Progenitor cell of endocrine pancreas (in vitro differentiated cells): ENCODE data around the gene CD247. TPM values are rescaled to one million over a fixed set of nuclear protein-coding genes. Genes with fewer than 3 reads are reported as not detected.

Experiments used
- DNase-seq: peaks from one replicate; pipeline ENCODE4 v3.0.0; 2021; ENCODE audit warnings: low spot score; ENCODE audit not compliant: unreplicated experiment
- H3K27ac Mint-ChIP-seq: 2 replicates; pipeline ENCODE4 v1.8.0; 2021; ENCODE audit warnings: mild to moderate bottlenecking, moderate library complexity, mixed read lengths
- H3K27me3 Mint-ChIP-seq: 2 replicates; pipeline ENCODE4 v1.8.0; 2021; ENCODE audit warnings: mixed read lengths
- H3K36me3 Mint-ChIP-seq: 2 replicates; pipeline ENCODE4 v1.8.0; 2022; ENCODE audit warnings: mixed read lengths; ENCODE audit not compliant: insufficient read depth
- H3K4me1 Mint-ChIP-seq: 2 replicates; pipeline ENCODE4 v1.8.0; 2021; ENCODE audit warnings: low read depth, mixed read lengths
- H3K4me3 Mint-ChIP-seq: 2 replicates; pipeline ENCODE4 v1.8.0; 2021; ENCODE audit warnings: low read depth, mild to moderate bottlenecking, moderate library complexity, mixed read lengths
- H3K9me3 Mint-ChIP-seq: 2 replicates; pipeline ENCODE4 v1.8.0; 2021; ENCODE audit warnings: low read depth, mixed read lengths
- CTCF ChIP-seq: fragments of 200-600 bp; sonication (generic); IDR thresholded peaks from one replicate; pipeline ENCODE4 v1.5.0; 2021; ENCODE audit warnings: antibody characterized with exemption, mild to moderate bottlenecking; ENCODE audit not compliant: unreplicated experiment
- total RNA-seq: library from RNA; stranded (reverse); gene quantifications from 2 replicates; pipeline ENCODE4 v1.2.1, GENCODE V29; 2021

CD247 gene
- total RNA-seq, 1 donor from 2014 or later = not detected

- Mint-ChIP-seq H3K9me3 (no peaks in the 10 kb centered on the region), H3K27me3 (peaks cover 13% of the 10 kb centered on the region), H3K4me1 (peaks cover 17% of the 10 kb centered on the region), H3K27ac (no peak overlapping the region), H3K36me3 (no peaks in the 10 kb centered on the region), H3K4me3 (no peak overlapping the region)
- no peak for TF ChIP-seq CTCF
- DNase-seq = no peak
These were observed 33.4 kb downstream of the CD247 start for GRCh38 chr1:167484726-167485502.

- H3K4me3 Mint-ChIP-seq = no peak overlapping the region
- no peak overlapping the region for H3K27ac Mint-ChIP-seq
- peaks cover 15% of the 10 kb centered on the region for H3K4me1 Mint-ChIP-seq
- H3K27me3 Mint-ChIP-seq = peaks cover 16% of the 10 kb centered on the region
- no peak for DNase-seq
- H3K36me3 Mint-ChIP-seq = no peaks in the 10 kb centered on the region
- TF ChIP-seq CTCF = no peak
- no peaks in the 10 kb centered on the region for H3K9me3 Mint-ChIP-seq
These were observed 34.5 kb downstream of the CD247 start for GRCh38 chr1:167483790-167484189.

GRCh38 chr1:167482184-167482583 lies 36.1 kb downstream of the CD247 start:
- no peaks in the 10 kb centered on the region for H3K9me3 Mint-ChIP-seq
- peaks cover 12% of the 10 kb centered on the region for H3K4me1 Mint-ChIP-seq
- H3K36me3 Mint-ChIP-seq = no peaks in the 10 kb centered on the region
- H3K27me3 Mint-ChIP-seq = peaks cover 14% of the 10 kb centered on the region
- no peak overlapping the region for H3K4me3 Mint-ChIP-seq
- no peak overlapping the region for H3K27ac Mint-ChIP-seq
- no peak for DNase-seq
- TF ChIP-seq CTCF = no peak

- no peaks in the 10 kb centered on the region for H3K4me1 Mint-ChIP-seq
- no peak for DNase-seq
- H3K27me3 Mint-ChIP-seq = peaks cover 7% of the 10 kb centered on the region
These were observed 38.9 kb downstream of the CD247 start for GRCh38 chr1:167479331-167479979.

GRCh38 chr1:167477986-167478385 lies 40.3 kb downstream of the CD247 start:
- Mint-ChIP-seq H3K27ac (no peak overlapping the region), H3K9me3 (no peaks in the 10 kb centered on the region), H3K36me3 (no peaks in the 10 kb centered on the region), H3K27me3 (peaks cover 12% of the 10 kb centered on the region), H3K4me1 (peaks cover 2% of the 10 kb centered on the region), H3K4me3 (no peak overlapping the region)
- no peak for DNase-seq
- no peak for TF ChIP-seq CTCF

More at GRCh38 chr1:167479331-167479979, 38.9 kb downstream of the CD247 start:
- H3K4me3 Mint-ChIP-seq = no peak overlapping the region
- no peaks in the 10 kb centered on the region for H3K36me3 Mint-ChIP-seq
- H3K27ac Mint-ChIP-seq = no peak overlapping the region
- H3K9me3 Mint-ChIP-seq = no peaks in the 10 kb centered on the region
- no peak for TF ChIP-seq CTCF
